ENCODE measurements around the gene C16orf46.

DNA sequence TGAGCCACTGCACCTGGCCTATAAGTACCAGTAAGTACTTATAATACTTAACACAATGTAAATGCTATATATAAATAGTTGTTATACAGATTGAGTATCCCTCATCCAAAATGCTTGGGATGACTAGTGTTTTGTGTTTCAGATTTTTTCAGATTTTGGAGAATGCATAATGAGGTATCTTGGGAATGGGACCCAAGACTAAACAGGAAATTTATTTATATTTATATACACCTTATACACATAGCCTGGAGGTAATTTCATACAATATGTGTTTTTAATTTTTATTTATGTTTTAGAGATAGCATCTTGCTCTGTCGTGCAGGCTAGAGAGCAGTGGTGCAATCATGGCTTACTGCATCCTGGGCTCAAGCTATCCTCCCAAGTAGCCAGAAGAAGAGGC is 28.9 kb upstream of the C16orf46 start:
- TF ChIP-seq, protein P1, sequence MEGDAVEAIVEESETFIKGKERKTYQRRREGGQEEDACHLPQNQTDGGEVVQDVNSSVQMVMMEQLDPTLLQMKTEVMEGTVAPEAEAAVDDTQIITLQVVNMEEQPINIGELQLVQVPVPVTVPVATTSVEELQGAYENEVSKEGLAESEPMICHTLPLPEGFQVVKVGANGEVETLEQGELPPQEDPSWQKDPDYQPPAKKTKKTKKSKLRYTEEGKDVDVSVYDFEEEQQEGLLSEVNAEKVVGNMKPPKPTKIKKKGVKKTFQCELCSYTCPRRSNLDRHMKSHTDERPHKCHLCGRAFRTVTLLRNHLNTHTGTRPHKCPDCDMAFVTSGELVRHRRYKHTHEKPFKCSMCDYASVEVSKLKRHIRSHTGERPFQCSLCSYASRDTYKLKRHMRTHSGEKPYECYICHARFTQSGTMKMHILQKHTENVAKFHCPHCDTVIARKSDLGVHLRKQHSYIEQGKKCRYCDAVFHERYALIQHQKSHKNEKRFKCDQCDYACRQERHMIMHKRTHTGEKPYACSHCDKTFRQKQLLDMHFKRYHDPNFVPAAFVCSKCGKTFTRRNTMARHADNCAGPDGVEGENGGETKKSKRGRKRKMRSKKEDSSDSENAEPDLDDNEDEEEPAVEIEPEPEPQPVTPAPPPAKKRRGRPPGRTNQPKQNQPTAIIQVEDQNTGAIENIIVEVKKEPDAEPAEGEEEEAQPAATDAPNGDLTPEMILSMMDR (conservative IDR thresholded peaks at IDR 0.05; ENCODE audit: low read depth, low read length), result no peak
- TF ChIP-seq MAZ (IDR thresholded peaks at IDR 0.05; ENCODE audit: borderline replicate concordance, low read depth, low read length) (no peak), FOS (IDR thresholded peaks at IDR 0.05; ENCODE audit: low read depth, low read length) (no peak), POLR2A (IDR thresholded peaks at IDR 0.05; ENCODE audit: low read depth, low read length) (no peak), SMC3 (IDR thresholded peaks at IDR 0.05; ENCODE audit: low read depth, low read length) (no peak), RAD21 (IDR thresholded peaks at IDR 0.05; ENCODE audit: low read length) (no peak), RCOR1 (IDR thresholded peaks at IDR 0.05; ENCODE audit: insufficient replicate concordance, low read length) (no peak), RFX5 (IDR thresholded peaks at IDR 0.05; ENCODE audit: low read depth, low read length) (no peak), MXI1 (IDR thresholded peaks at IDR 0.05; ENCODE audit: borderline replicate concordance, low read depth, low read length) (no peak), BHLHE40 (IDR thresholded peaks at IDR 0.05; ENCODE audit: low read depth, low read length) (no peak), CEBPB (IDR thresholded peaks at IDR 0.05; ENCODE audit: low read depth, low read length) (no peak), MAFK (IDR thresholded peaks at IDR 0.05; ENCODE audit: low read depth, low read length) (no peak)
- TF ChIP-seq, protein P2, sequence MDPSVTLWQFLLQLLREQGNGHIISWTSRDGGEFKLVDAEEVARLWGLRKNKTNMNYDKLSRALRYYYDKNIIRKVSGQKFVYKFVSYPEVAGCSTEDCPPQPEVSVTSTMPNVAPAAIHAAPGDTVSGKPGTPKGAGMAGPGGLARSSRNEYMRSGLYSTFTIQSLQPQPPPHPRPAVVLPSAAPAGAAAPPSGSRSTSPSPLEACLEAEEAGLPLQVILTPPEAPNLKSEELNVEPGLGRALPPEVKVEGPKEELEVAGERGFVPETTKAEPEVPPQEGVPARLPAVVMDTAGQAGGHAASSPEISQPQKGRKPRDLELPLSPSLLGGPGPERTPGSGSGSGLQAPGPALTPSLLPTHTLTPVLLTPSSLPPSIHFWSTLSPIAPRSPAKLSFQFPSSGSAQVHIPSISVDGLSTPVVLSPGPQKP (IDR thresholded peaks at IDR 0.05; ENCODE audit: borderline replicate concordance, low read depth, low read length), result no peak
- TF ChIP-seq, protein P3, sequence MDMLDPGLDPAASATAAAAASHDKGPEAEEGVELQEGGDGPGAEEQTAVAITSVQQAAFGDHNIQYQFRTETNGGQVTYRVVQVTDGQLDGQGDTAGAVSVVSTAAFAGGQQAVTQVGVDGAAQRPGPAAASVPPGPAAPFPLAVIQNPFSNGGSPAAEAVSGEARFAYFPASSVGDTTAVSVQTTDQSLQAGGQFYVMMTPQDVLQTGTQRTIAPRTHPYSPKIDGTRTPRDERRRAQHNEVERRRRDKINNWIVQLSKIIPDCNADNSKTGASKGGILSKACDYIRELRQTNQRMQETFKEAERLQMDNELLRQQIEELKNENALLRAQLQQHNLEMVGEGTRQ (IDR thresholded peaks at IDR 0.05; ENCODE audit: low read depth, low read length), result no peak
